ENCODE measurements around the gene UBL3.

UBL3 gene

DNA sequence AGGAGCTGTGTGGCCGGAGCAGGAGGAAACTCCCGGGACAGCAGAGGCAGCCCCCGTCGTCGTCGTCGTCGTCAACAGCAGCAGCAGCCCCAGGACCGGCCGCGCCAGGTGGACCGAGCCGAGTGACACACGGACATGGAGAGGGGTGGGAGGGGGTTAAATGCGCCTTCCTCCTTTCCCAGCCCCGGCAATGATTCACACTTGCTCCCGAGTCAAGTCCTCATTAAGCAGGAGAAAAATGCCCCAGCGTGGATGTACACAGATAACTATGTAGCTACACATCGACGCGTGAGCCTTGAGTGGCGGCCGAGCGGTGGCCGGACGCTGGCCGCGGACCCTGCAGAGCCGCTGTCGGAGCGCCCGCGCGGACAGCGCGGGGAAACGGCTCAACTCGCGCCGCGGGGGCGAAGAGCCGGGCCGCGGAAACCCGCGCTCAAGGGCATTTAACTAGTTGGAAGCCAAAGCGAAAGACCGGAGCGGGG is 645 bp downstream of the UBL3 start (continued):
- TF ChIP-seq INSM2 (tag by site-specific recombination; IDR thresholded peaks at IDR 0.05) (no peak), IKZF3 (tag by site-specific recombination; IDR thresholded peaks at IDR 0.05) (peak; percentile 47; the same call in 1 of the 2 replicates), GLI4 (tag by site-specific recombination; IDR thresholded peaks at IDR 0.05) (0 out of 2 replicates have a peak, but pooled peaks have one; percentile 78), TRIM28 (IDR thresholded peaks at IDR 0.05; ENCODE audit: borderline replicate concordance, low read length) (no peak), SP2 (tag by site-specific recombination; IDR thresholded peaks at IDR 0.05) (peak; percentile 18), KLF1 (tag by site-specific recombination; IDR thresholded peaks at IDR 0.05) (no peak)

DNA sequence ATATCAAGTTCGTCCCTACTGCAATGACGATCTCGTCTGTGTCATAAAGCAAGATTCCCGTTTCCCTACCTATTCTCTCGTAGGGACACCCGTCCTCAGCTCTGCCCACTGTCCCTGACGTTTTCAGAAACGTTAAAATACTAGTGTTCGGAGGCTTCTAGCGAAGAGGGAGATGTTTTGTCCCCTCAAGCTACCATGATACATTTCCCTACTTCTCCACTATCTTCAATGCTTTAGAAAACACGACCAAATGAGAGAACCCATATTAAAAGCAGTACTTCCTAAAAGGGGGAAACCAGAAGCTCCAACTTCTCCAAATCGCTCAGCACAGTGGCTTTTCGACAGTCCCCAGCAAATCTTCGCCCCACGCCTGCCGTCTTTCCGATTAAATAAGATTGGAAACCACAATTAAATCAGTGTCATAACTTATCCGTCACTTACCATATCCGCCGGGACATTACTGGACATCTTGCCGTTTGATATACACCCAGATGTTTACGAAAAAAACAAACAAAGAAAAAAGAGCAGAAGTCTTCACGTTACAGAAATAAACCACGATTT is 1.3 kb downstream of the UBL3 start:
- TF ChIP-seq, protein P1, sequence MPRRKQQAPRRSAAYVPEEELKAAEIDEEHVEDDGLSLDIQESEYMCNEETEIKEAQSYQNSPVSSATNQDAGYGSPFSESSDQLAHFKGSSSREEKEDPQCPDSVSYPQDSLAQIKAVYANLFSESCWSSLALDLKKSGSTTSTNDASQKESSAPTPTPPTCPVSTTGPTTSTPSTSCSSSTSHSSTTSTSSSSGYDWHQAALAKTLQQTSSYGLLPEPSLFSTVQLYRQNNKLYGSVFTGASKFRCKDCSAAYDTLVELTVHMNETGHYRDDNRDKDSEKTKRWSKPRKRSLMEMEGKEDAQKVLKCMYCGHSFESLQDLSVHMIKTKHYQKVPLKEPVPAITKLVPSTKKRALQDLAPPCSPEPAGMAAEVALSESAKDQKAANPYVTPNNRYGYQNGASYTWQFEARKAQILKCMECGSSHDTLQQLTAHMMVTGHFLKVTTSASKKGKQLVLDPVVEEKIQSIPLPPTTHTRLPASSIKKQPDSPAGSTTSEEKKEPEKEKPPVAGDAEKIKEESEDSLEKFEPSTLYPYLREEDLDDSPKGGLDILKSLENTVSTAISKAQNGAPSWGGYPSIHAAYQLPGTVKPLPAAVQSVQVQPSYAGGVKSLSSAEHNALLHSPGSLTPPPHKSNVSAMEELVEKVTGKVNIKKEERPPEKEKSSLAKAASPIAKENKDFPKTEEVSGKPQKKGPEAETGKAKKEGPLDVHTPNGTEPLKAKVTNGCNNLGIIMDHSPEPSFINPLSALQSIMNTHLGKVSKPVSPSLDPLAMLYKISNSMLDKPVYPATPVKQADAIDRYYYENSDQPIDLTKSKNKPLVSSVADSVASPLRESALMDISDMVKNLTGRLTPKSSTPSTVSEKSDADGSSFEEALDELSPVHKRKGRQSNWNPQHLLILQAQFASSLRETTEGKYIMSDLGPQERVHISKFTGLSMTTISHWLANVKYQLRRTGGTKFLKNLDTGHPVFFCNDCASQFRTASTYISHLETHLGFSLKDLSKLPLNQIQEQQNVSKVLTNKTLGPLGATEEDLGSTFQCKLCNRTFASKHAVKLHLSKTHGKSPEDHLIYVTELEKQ (tag by site-specific recombination; IDR thresholded peaks at IDR 0.05; ENCODE audit: borderline replicate concordance), result no peak
- TF ChIP-seq HOXD13 (CRISPR knock-in tag; IDR thresholded peaks at IDR 0.05; ENCODE audit: borderline replicate concordance), result no peak
- TF ChIP-seq GLIS2 (tag by site-specific recombination; IDR thresholded peaks at IDR 0.05), result no peak
- no peak for TF ChIP-seq ZXDB (tag by site-specific recombination; IDR thresholded peaks at IDR 0.05)
- no peak for TF ChIP-seq ZNF175 (tag by site-specific recombination; IDR thresholded peaks at IDR 0.05)
- TF ChIP-seq ZNF658 (tag by site-specific recombination; IDR thresholded peaks at IDR 0.05), result no peak
- 0 out of 2 replicates have a peak, but pooled peaks have one; percentile 66 for TF ChIP-seq GFI1B (tag by site-specific recombination; IDR thresholded peaks at IDR 0.05)
- no peak for TF ChIP-seq ZNF354C (tag by site-specific recombination; IDR thresholded peaks at IDR 0.05; ENCODE audit: borderline replicate concordance, low read depth)
- TF ChIP-seq ZFP69B (tag by site-specific recombination; IDR thresholded peaks at IDR 0.05), result no peak
- no peak for TF ChIP-seq ZNF561 (tag by site-specific recombination; IDR thresholded peaks at IDR 0.05; ENCODE audit: borderline replicate concordance)
- no peak for TF ChIP-seq ZNF514 (tag by site-specific recombination; IDR thresholded peaks at IDR 0.05)
- TF ChIP-seq ZFP37 (tag by site-specific recombination; IDR thresholded peaks at IDR 0.05), result no peak
- TF ChIP-seq, protein P2, sequence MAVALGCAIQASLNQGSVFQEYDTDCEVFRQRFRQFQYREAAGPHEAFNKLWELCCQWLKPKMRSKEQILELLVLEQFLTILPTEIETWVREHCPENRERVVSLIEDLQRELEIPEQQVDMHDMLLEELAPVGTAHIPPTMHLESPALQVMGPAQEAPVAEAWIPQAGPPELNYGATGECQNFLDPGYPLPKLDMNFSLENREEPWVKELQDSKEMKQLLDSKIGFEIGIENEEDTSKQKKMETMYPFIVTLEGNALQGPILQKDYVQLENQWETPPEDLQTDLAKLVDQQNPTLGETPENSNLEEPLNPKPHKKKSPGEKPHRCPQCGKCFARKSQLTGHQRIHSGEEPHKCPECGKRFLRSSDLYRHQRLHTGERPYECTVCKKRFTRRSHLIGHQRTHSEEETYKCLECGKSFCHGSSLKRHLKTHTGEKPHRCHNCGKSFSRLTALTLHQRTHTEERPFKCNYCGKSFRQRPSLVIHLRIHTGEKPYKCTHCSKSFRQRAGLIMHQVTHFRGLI (tag by site-specific recombination; IDR thresholded peaks at IDR 0.05), result no peak
- 0 out of 2 replicates have a peak, but pooled peaks have one; percentile 10 for TF ChIP-seq FEZF1 (tag by site-specific recombination; IDR thresholded peaks at IDR 0.05)
- no peak for TF ChIP-seq ZNF302 (tag by site-specific recombination; IDR thresholded peaks at IDR 0.05; ENCODE audit: low read depth)
- no peak for TF ChIP-seq ZNF549 (tag by site-specific recombination; IDR thresholded peaks at IDR 0.05)
- TF ChIP-seq ZBTB17 (tag by site-specific recombination; IDR thresholded peaks at IDR 0.05), result peak; percentile 58; the same call in 1 of the 2 replicates
- no peak for TF ChIP-seq ZNF426 (tag by site-specific recombination; IDR thresholded peaks at IDR 0.05)
- TF ChIP-seq IKZF3 (tag by site-specific recombination; IDR thresholded peaks at IDR 0.05), result 0 out of 2 replicates have a peak, but pooled peaks have one; percentile 8
- no peak for TF ChIP-seq ZNF596 (tag by site-specific recombination; IDR thresholded peaks at IDR 0.05)
- no peak for TF ChIP-seq ZNF677 (tag by site-specific recombination; IDR thresholded peaks at IDR 0.05)
- TF ChIP-seq ZNF404 (tag by site-specific recombination; IDR thresholded peaks at IDR 0.05), result no peak
- peak; percentile 42; the same call in 1 of the 2 replicates for TF ChIP-seq ZNF335 (tag by site-specific recombination; conservative IDR thresholded peaks at IDR 0.05)
- 0 out of 2 replicates have a peak, but pooled peaks have one; percentile 24 for TF ChIP-seq ZNF600 (tag by site-specific recombination; IDR thresholded peaks at IDR 0.05)
- peak; percentile 63; the same call in 1 of the 2 replicates for TF ChIP-seq ZBTB48 (tag by site-specific recombination; IDR thresholded peaks at IDR 0.05)
- Histone ChIP-seq H3K27ac (ENCODE audit: extremely low read depth, low read depth, low read length) (peak overlapping the region; percentile 88), H3K4me3 (ENCODE audit: low read depth, low read length) (peak overlapping the region; percentile 81), H3K4me1 (ENCODE audit: control insufficient read depth, insufficient read depth, low read length) (peaks cover 5% of the 10 kb centered on the region), H3K36me3 (ENCODE audit: control insufficient read depth in 2 of 2, insufficient read depth in 1 of 2, low read length in 2 of 2) (no peaks in the 10 kb centered on the region), H3K9me3 (ENCODE audit: control insufficient read depth, insufficient read depth, low read depth, low read length) (no peaks in the 10 kb centered on the region)
- ChIA-PET CTCF (interaction anchor here (2.4 to 3.4 kb wide), 3 partner anchors 75 to 264 kb away, joined by 6 to 24 read pairs (median 18); no protein-coding TSS in a partner anchor), POLR2A (interaction anchor here (3.0 kb wide), 1 partner anchor 75 kb away, joined by 18 read pairs; no protein-coding TSS in a partner anchor)
